Measurements from ENCODE around the gene ALDH1L1. TPM values are rescaled to one million over a fixed set of nuclear protein-coding genes. Genes with fewer than 3 reads are reported as not detected.

ALDH1L1 gene
- total and polyA plus RNA-seq, 2 donors = 11.5 to 24.0 TPM

DNA sequence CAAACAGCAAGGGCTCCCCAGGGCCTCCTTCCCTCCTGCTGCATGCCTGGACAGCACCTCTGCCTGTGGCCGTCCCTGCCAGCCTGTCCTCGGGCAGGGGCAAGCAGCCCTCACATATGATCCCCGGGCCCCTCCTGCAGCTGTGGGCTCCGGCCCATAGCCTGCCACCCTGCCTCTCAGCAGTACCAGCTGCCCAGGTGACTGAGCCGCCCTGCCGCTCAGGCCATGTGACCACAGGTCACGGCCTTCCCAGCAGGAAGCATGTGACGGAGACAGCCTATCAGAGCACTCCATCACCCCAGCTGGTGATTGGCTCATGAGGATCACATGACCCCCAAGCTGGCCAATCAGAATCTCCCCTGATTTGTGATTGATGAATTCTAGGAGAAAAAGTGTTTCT lies 23.9 kb downstream of the ALDH1L1 start:
- DNase-seq (ENCODE audit: extremely low spot score) = no peak
- WGBS = 76% methylated on average over 8 of the region's 8 CpGs
- H3K36me3 ChIP-seq (ENCODE audit: insufficient read depth) = no peaks in the 10 kb centered on the region

DNA sequence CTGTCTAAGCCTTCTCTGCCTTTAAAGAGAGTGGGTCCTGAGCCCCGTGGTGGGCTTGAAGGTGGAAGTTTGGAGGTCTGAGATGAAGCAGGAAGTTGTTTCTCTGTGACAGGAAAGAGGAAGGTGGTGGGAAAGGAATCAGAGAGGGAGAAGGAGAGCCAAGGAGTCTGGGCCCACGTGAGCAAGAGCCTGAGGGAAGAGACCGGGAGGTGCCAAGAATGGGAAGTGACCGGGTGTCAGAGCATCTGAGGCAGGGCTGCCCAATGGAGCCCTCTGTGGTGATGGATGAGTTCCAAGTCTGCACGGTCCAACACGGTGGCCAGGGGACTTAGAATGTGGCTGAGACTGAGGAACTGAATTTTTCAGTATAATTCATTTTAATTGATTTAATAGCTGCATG lies 24.6 kb downstream of the ALDH1L1 start:
- no peaks in the 10 kb centered on the region for H3K4me1 ChIP-seq (ENCODE audit: insufficient read depth)
- no peaks in the 10 kb centered on the region for H3K36me3 ChIP-seq (ENCODE audit: insufficient read depth)
- H3K4me3 ChIP-seq (ENCODE audit: low read depth, low read length) = no peak overlapping the region
- no peak overlapping the region for H3K27ac ChIP-seq (ENCODE audit: low read depth)
- 58% methylated on average over 6 of the region's 6 CpGs for WGBS
- no peak for DNase-seq (ENCODE audit: extremely low spot score)

More for the DNA sequence above, 23.9 kb downstream of the ALDH1L1 start:
- Histone ChIP-seq H3K27ac (ENCODE audit: low read depth) (no peak overlapping the region), H3K4me3 (ENCODE audit: low read depth, low read length) (no peak overlapping the region), H3K4me1 (ENCODE audit: insufficient read depth) (no peaks in the 10 kb centered on the region)

DNA sequence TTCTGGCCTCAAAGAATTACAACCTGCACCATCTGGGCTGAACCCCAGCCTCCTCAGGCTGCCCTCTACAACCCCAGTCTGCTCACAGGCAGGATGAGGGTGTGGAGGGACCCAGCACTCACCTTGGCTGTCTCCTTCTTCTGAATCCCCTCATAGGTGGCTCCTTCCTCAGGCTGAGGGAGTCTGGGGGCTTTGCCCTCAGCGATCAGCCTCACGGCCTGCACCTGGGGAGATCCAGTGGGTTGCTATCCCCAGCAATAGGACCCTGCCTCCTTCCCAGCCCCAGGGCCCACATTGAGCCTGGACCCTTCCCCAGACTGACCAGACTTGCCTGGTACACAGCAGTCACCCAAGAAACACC lies 25.1 kb downstream of the ALDH1L1 start:
- DNase-seq (ENCODE audit: extremely low spot score) = no peak
- Histone ChIP-seq H3K4me3 (ENCODE audit: low read depth, low read length) (no peak overlapping the region), H3K4me1 (ENCODE audit: insufficient read depth) (no peaks in the 10 kb centered on the region), H3K36me3 (ENCODE audit: insufficient read depth) (no peaks in the 10 kb centered on the region), H3K27ac (ENCODE audit: low read depth) (no peak overlapping the region)
- WGBS = 89% methylated on average over 2 of the region's 2 CpGs

DNA sequence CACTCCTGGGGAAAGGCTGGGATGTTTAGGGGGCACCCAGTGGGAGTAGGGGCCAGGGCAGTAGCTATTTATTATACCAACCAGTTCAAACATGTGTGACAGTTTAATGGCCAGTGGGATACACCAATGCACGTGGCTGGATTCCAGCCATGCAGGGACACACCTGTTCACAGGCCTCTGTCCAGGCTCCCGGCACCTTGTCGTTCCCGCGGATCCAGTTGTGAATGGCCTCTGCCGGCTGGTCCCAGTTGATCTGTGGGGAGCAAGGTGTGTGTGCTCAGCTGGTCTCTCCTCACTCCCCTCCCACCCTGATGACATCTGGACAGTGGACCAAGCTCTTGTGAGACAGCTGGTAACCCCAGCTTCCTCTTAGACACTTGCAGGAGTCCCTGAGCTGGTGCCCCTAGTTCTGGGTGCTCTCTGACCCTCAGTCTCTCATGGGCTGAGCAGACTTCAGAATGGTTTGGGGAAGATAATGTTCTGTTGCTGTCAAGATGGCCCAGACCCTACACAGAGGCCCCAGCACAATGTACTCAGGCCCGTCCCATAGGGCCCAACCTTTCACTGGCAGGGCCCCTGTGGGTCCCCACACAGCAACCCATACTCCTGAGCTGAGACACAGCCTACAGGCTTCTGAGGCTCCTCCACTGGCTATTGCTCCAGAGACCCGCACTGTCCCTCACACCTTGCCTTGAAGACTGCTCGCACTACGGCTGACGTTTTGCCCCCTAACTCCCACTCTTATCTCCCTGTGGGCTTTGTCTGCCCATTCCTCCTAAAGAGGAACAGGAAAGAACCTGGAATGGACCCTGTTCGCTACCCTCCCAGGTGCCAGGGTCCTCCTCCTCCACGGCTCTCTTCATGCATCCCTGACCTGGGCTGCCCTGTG lies 25.8 kb downstream of the ALDH1L1 start:
- DNase-seq (ENCODE audit: extremely low spot score) = no peak
- 83% methylated on average over 13 of the region's 13 CpGs for WGBS
- Histone ChIP-seq H3K36me3 (ENCODE audit: insufficient read depth) (no peaks in the 10 kb centered on the region), H3K4me1 (ENCODE audit: insufficient read depth) (no peaks in the 10 kb centered on the region), H3K27ac (ENCODE audit: low read depth) (no peak overlapping the region), H3K4me3 (ENCODE audit: low read depth, low read length) (no peak overlapping the region)

DNA sequence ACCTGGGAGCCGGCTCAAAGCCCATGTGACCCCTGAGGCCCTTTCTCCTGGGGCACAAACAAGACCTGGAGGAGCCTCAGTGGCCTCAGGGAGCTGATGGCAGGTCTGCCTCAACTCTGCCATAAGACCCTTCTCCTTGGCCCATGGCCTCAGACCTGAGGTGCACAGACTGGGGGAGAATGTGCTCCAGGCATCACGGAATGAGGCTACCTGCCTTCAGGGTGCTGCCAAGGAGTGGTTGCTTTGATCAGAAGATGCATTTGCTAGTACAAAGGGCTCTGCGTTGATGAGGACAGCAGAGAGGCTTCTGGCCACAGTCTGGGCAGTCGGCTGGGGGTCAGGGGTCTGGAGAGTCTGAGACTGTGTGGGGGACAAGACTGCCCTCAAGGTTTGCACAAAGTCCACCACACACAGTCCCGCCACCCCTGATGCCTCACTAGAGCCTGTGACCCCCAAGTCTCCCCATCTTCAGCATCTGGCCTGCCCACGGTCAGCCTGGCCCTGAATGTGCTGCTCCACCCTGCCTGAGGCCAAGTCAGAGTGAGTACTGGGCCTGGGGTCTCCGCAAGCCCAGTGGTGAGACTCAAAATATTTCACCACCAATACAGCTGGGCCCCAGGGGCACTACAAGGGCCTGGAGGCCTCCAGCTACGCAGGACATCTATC lies 26.6 kb downstream of the ALDH1L1 start:
- no peak for DNase-seq (ENCODE audit: extremely low spot score)
- H3K4me3 ChIP-seq (ENCODE audit: low read depth, low read length) = no peak overlapping the region
- 94% methylated on average over 8 of the region's 8 CpGs for WGBS
- no peaks in the 10 kb centered on the region for H3K36me3 ChIP-seq (ENCODE audit: insufficient read depth)
- no peak overlapping the region for H3K27ac ChIP-seq (ENCODE audit: low read depth)
- no peaks in the 10 kb centered on the region for H3K4me1 ChIP-seq (ENCODE audit: insufficient read depth)

DNA sequence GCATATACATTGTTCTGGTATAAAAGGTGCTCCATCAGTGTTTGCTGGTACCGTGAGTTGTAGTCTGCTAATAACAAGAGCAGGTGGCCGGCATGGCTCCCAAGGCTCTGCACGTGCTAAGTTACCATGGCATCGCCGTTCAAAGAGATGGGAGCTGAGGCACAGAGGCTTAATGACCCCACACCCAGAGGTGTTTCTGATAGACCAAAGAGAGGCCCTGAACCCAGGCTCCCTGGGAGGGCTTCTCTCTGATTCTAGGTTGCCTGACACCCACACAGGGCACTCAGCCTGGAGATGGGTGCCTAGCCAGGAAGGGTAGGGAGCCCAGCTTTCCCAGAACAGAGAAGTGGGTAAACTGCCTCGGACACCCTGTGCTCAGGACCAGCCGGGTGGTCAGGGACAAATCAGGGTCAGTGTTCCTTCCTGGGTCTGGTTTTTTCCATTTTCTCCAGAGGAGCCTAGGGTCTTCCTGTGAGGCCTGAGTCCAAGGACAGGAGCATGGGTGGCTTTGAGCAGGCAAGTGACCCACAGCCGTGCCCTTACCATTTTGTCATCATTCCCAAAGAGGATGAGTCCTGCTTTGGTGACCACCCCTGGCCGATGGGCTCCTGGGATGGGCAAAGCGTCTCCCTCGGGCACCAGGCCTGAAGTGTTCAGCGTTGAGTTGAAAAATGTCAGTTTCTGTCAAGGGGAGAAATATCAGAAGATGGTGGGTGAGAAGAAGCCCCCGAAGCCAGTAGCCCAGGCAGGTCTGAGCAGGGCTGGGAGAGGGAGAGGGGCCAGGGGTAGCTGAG lies 27.3 kb downstream of the ALDH1L1 start:
- Histone ChIP-seq H3K4me3 (ENCODE audit: low read depth, low read length) (no peak overlapping the region), H3K4me1 (ENCODE audit: insufficient read depth) (no peaks in the 10 kb centered on the region), H3K27ac (ENCODE audit: low read depth) (no peak overlapping the region), H3K36me3 (ENCODE audit: insufficient read depth) (no peaks in the 10 kb centered on the region)
- no peak for DNase-seq (ENCODE audit: extremely low spot score)
- WGBS = 92% methylated on average over 13 of the region's 13 CpGs

DNA sequence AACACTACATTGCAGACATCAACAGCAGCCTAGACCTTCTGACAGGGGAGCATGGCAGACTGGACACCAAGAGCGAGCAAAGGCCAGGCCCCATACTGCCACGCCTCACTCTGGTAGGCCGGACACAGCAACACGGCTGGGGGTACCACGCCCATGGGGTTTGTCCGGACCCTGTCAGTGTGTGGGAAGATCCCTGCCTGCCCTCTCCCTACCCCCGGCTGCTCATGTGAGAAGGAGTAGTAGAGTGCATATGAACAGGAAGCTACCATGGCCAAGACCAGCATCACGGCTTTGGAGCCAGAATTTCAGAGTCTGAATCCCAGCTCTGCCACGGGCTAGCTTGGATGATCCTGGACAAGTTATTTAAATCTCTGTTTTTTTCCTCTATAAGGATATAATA lies 27.9 kb downstream of the ALDH1L1 start:
- H3K36me3 ChIP-seq (ENCODE audit: insufficient read depth) = no peaks in the 10 kb centered on the region
- H3K27ac ChIP-seq (ENCODE audit: low read depth) = no peak overlapping the region
- no peaks in the 10 kb centered on the region for H3K4me1 ChIP-seq (ENCODE audit: insufficient read depth)
- 90% methylated on average over 9 of the region's 9 CpGs for WGBS
- no peak for DNase-seq (ENCODE audit: extremely low spot score)
- H3K4me3 ChIP-seq (ENCODE audit: low read depth, low read length) = no peak overlapping the region

DNA sequence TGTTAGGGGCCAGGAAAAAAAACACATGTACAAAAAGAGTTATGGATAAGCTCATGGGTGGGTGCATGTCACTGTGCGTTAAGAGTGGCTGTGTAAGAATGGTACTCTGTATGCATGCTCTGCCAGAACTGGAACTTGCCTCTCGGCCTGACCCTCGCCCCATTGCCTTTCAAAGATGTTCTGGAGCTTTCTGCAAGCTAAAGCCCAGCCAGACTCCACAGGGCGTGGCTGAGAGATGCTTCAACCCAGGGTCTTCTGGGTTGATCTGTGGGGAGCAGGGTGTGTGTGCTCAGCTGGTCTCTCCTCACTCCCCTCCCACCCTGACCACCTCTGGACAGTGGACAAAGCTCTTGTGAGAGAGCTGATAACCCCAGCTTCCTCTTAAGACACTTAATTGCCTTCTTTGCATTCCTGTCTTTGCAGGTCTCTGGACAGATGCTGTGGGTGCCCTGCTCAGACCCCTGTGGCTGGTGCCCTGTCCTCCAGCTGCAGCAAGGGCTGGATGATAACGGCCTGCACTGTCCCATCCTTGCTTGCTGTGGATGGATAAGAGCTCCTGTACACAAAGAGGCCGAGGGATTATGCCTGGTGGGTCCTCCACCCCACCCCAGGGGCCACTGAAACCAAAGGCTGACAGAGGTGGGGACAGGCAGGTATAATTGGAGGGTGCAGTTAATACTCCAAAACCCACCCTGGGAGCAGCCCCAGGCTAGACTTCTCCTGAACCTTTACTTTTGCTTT lies 28.7 kb downstream of the ALDH1L1 start:
- Histone ChIP-seq H3K4me3 (ENCODE audit: low read depth, low read length) (no peak overlapping the region), H3K27ac (ENCODE audit: low read depth) (no peak overlapping the region), H3K4me1 (ENCODE audit: insufficient read depth) (no peaks in the 10 kb centered on the region), H3K36me3 (ENCODE audit: insufficient read depth) (no peaks in the 10 kb centered on the region)
- 83% methylated on average over 6 of the region's 6 CpGs for WGBS
- no peak for DNase-seq (ENCODE audit: extremely low spot score)

DNA sequence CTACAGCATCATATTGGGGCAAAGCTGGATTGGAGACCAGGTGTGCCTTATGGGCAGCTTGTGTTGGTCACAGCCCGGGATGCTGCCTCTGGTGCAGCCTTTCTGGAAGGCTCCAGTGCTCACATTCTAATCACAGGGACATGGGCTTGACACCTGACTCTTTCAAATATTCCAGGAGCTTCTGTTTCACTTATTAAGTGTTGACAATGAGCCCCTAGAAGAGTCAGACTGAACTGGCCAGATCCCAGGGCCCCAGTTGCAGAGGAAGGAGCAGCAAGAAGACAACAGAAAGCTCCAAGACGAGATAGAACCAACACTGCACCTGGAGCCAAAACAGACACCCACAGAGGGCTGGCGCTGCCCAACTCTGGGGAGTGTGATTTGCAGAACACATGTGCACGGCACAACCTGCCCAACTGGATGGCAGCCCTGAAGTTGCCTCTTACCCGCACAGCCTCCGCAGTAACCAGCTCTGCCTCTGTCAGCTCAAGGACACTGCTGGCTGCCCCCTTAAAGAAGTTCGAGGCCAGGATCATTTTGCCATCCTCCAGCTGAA lies 30.3 kb downstream of the ALDH1L1 start:
- DNase-seq (ENCODE audit: extremely low spot score) = no peak
- H3K4me1 ChIP-seq (ENCODE audit: insufficient read depth) = no peaks in the 10 kb centered on the region
- no peak overlapping the region for H3K4me3 ChIP-seq (ENCODE audit: low read depth, low read length)
- no peak overlapping the region for H3K27ac ChIP-seq (ENCODE audit: low read depth)
- WGBS = 87% methylated on average over 7 of the region's 7 CpGs
- H3K36me3 ChIP-seq (ENCODE audit: insufficient read depth) = no peaks in the 10 kb centered on the region

DNA sequence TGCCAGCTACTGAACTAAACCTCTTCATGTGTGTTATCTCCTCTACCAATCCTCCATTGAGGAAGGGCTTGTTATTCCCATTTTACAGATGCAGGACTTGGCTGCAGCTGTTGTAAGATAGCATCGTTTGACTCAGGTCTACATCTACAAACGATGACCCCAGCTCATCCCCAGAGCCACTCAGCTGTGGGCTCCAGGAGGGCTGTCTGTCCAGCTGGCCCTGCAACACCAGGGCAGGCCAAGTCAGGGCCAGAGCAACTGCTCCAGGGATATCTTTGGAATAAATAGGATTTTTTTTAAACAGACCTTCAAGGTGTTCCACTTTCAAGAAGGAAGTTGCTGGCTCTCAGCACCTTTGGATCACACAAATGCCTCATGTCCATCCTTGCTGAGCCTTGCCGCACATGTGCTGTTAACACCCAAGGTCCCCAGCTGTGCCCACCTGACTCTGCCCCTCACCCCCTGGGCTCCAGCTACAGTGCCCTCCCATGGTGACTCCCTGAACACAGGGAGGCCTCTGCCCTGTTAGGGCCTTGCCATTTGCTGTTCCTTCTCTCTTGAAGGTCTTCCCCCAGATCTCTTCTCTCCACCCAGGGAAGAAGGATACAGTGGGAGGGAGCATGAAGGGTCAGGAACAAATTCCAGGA lies 31.0 kb downstream of the ALDH1L1 start:
- Histone ChIP-seq H3K4me3 (ENCODE audit: low read depth, low read length) (no peak overlapping the region), H3K4me1 (ENCODE audit: insufficient read depth) (no peaks in the 10 kb centered on the region), H3K36me3 (ENCODE audit: insufficient read depth) (no peaks in the 10 kb centered on the region), H3K27ac (ENCODE audit: low read depth) (no peak overlapping the region)
- WGBS = 89% methylated on average over 3 of the region's 3 CpGs
- DNase-seq (ENCODE audit: extremely low spot score) = no peak

DNA sequence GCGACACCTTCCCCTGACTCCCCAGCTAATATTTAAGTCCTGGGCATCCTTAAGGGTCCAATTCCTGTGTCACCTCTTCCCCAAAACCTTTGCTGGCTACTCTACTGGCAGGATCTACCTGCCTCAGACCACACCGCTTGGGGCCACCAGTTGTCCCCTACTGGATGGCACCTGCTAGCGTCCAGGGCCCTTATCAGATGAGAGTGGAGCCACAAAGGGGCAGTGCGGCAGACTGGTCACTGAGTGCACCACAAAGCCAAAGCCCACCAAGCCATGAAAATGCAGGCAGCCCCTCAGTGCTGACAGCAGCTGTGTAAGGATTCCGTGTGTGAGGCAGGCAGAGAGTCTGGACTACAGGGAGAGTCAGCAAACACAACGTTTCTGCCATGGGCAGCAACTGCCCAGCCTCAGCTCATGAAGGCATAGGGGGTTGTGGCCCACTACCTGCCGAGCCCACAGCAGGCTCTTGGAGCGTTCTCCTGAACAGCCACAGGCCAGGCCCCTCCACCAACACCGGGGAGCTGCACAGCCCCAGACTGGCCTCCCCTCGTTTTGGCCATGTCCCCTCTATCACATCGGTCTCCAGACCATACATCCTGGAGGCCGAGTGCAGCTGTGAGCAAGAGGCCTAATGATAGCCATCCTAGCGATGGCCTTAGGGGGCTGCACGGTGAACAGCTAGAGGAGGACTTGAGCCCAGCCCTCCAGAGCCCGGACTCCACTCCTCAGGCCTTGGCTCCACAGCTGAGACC lies 32.3 kb downstream of the ALDH1L1 start:
- whole genome bisulfite sequencing = 87% methylated on average over 15 of the region's 15 CpGs
- H3K4me1 ChIP-seq (ENCODE audit: insufficient read depth) = no peaks in the 10 kb centered on the region
- H3K4me3 ChIP-seq (ENCODE audit: low read depth, low read length) = no peak overlapping the region
- no peak for DNase-seq (ENCODE audit: extremely low spot score)
- no peaks in the 10 kb centered on the region for H3K36me3 ChIP-seq (ENCODE audit: insufficient read depth)
- no peak overlapping the region for H3K27ac ChIP-seq (ENCODE audit: low read depth)
